GM21786 (cell line): ENCODE results near the gene BICD1.

ENCODE experiments used
- ATAC-seq: cut with Tn5 transposase; IDR thresholded peaks from one replicate; pipeline ENCODE4 v1.9.1; 2021; ENCODE audit not compliant: unreplicated experiment

The BICD1 gene

DNA sequence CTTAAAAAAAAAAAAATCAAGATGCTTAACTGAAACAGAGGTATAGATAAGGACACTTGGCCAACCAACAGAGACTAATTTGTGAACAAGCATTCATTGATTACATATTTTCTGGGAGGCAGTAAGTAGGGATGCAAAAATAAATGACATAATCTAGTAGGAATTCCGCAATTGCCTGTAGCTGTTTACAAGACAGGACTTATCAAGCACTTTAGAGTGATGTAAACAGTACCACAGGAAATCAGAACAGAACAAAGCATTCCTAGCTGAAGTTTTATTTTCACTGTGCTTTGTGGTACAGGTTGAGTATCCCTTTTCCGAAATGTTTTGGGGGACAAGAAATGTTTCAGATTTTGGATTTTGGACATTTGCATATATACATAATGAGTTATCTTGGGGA, 224.5 kb downstream of the BICD1 start:
- ATAC-seq: no peak

DNA sequence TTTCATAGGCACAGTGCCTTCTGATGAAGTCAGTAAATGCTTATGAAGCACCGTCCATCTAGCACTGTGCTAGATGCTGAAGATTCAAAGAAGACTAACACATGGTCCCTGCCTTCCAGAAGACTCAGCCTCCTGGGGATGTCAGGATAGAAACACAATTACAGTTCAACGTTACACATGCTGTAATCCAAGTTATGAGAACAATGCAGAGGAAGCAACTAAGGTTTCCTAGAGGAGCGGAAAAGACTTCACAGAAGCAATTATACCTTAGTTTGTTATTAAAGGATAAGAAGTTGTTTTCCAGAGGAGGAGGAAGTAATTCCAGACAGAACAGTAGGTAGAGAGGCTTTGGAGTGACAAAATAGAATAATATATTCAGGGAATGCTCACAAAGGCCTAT, 225.8 kb downstream of the BICD1 start:
- ATAC-seq: no peak

DNA sequence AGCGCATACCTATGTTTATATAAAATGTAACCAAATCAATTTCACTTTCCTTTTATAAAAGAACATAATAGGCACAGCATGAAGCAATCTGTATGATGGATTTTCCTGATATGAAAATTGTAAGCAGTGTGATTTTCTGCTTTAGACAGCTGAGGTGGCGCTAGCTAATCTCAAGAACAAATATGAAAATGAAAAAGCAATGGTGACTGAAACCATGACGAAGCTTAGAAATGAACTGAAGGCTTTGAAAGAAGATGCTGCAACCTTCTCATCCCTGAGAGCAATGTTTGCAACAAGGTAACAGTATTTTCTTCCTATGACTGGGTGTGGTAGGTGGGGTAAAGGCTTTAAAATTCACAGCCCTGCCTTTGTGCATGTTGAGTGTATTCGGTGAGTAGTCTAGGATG, 227.7 kb downstream of the BICD1 start:
- peak; percentile 77 for ATAC-seq

DNA sequence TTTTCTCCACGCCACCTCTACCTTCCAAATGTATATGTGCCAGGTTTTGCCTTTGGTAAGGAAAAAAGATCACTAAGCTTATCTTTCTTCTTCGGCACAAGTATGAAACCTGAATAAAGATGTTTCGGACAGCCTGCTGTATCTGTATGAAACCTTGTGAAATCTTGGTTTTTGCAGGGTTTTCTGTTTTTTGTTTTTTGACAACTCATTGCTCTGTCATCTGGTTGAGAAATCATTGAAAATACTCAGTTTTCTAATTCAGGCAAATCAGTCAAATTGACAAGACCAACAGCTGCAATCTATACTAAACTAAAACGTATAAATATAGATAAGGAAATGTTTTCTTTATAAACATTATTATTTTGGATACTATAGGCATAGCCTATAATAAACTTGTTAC, 229.6 kb downstream of the BICD1 start:
- no peak for ATAC-seq

DNA sequence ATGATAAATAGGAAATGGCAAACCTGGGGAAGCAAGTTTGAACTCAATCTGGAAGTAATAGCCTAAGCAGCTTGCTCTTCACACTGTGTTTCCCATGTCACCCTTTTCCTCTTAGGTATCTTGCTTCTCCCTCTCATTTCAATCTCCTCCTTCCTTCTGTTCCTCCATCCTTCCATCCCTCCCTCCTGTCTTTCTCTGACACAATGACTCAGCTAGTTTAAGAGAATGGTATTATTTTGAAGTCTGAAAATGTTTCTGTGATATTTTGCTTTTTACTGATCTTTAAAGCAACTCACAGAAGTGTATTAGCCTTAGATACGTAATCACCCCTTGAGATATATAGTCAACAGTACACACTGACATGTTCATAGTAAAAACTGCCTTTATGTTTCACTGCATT, 236.8 kb downstream of the BICD1 start:
- ATAC-seq: no peak

DNA sequence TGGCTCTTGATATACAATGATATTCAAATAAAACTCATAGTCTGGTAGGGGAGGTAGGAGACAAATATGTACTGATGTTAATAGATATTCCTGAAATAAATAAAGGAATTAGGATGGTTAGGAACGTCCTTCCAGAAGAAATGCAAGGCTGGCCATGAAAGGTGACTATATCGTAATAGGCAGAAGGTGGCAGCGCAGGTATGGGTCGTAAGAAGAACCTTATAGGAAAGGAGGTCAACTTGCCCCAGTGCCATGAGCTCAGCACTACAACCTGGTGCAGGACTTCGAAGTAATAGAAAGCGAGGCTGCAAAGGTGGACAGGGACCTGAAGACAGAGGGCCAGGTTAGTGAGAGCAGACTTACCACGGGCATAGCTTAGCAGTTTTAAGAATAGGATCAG, 237.4 kb downstream of the BICD1 start:
- no peak for ATAC-seq

DNA sequence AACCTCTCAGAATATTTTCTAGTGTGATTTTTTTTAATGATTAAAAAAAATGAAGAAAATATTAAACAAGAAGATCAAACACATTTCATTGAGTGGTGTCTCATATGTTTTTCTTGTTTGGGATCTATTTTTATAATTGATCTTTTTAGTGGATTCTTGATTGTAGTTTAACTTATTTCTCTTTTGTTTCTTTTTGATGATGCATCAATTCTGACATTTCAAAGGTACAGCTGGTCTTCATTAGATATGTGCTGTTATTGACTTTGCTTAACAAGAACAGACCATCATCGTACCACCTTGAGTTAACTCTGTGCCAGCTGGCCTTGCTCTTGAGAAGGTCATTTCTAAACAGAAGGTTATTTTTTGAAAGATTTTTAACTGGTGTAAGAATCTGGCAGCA, 246.9 kb downstream of the BICD1 start:
- no peak for ATAC-seq

DNA sequence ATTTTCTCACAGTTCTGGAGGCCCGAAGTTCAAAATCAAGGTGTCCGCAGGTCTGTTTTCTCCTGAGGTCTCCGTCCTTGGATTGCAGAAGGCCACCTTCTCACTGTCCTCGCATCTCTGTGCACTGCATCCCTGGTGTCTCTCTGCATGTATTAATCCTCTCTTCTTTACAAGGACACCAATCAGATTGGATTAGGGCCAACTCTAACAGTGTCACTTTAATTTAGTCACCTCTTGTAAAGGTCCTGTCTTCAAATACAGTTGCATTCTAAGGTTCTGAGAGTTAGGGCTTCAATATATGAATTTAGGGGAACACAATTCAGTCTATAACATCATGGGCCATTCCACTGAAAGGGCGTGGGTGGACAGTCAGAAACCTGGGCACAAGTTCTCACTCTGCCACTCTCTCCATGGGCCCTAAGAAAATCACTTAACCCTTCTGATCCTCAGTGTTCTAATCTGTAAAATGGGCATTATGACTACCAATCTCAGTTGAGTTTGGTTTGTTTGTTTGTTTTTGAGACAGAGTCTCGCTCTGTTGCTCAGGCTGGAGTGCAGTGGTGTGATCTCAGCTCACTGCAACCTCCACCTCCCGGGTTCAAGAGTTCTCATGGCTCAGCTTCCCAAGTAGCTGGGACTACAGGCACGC, 251.1 kb downstream of the BICD1 start:
- no peak for ATAC-seq

DNA sequence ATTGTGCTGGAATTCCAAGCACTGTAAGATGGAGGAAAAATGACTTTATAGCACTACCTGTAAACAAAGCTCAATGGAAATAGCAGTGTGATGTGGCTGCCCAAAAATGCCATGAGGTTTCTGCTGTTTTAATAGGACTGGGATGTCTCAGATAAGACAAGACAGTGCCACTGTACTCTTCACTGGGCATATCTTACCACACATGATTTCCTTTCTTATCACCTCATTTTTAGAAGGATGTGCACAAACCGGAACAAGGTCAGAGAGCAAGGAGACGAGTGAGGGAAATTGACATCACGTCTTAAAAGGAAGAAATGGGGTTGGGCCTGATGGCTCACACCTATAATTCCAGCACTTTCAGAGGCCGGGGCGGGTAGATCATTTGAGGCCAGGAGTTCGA, 254.3 kb downstream of the BICD1 start:
- no peak for ATAC-seq

DNA sequence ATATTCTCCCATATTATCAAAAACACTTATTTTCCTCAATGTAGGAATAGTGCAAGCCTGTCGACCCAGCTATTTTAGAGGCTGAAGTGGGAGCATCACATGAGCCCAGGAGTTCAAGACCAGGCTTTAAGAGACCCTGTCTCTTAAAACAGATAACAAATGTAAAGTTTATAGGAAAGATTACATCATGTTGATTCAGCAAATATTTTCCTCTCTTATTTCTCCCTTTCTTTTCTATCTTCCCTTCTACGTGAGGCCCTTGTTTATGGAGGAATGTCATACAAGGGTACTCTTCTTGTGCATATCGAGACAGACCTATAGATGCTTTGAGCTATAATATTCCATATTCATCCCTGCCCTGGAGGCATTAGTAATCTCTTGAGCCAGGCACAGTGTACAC, 256.2 kb downstream of the BICD1 start:
- ATAC-seq: no peak

DNA sequence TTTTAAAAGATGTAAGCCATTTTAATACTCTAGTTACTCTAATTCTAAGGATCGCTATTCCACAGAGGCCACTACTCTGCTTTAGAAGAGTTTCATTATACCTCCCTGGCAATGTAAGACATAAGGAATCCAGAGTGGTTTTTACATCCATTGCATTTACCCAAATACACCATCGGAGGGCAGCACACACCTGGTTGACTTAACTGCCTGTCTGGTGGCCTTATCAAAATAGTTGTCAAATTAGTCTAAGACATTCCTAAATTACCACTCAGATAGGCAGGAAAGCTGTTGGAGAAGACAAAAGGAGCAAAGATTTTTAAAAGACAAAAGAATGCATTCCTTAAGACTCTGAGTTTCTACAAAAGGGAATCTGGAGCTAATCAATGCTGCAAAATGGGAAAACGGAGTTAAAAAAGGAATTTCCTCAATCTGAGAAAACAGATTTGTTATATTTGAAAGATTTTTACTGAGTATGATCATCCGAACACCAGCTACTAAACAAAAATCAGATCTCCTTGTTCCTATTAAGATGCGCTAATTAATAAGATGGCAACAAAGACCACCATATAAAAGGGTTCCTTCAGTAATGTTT, 258.9 kb downstream of the BICD1 start:
- peak; percentile 65 for ATAC-seq

DNA sequence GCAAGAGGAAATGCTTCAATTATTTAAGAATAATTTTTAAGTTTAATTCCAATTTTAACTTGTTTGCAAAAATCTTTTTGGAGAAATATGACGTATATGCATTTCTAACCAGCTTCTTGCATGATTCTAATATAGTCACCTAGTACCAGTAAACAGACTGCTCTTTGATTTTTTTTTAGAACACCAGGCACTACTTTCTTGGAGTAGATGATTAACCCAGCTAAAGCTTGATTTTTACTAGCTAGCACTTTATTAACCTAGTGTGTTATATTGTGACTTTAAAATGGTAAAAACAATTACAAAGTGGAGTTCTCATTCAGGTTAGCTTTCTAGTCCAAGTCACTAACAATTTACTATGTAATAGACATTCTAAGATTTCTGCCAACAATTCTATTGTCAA, 260.1 kb downstream of the BICD1 start:
- ATAC-seq: no peak

DNA sequence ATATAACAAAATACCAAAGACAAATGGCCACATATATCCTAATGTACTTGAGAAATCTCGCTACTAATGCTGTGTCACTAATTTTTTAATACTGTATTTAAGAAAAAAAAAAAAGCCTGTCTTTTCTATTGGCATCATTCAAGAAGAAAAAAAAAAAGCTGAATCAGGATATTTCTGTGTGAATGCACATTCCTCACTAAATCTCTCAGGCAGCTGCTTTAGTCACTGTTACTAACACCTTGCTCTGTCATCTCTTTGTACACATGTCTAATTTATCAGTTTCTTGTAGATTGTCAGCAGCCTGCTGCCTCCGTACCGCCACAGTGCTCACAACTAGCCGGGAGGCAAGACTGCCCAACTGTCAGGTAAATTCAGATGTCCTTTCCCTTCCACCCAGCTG, 260.7 kb downstream of the BICD1 start:
- ATAC-seq: no peak

DNA sequence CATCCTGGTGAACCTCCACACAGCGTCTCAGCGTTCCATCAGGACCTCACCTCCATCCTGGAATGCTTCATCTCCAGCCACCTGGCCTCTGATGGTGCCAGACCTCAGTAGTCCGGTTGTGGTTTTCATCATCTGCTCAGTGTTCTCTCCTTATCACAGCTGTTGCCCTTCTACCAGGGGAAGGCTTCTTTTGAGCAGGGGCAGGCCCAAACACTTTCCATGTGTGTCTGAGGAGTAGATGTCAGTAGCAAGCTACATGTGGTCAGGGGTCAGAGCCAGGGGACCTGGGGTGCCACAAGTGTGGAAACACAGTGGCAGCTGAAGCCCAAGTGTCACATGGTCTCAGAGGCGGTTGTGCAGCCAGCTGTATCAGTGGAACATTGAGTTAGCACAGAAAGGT, 262.6 kb downstream of the BICD1 start:
- ATAC-seq: no peak

DNA sequence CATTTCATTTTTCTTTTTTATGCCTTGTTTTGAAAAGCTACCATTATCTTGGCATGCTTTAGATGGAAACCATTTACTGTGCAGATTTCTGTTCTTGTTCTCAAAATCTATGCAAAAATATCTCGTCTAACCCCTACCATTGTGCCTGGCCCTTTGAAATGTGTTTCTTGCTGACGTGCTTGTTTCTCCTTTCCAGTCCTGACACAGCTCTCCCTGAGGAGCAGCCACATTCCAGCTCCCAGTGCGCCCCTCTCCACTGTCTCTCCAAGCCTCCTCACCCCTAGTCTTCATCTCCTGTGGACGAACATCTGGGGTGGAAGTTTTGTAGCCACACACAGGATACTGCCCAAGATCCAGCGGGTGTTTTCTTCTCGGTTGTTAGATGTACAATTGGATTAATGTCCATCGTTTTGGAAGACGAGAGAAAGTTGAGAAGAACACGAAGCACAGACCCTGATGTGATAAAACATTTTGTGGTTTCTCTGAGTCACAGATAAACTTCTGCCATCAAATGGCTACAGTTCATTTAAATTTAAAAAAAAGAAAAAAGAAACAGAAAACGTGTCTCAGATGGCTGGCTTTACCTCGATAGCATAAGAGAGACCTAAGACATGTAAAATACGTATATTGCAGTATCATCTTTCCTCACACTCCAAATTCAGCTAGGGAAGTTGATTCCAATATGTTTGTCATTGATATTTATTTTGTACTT, 270.9 kb downstream of the BICD1 start:
- no peak for ATAC-seq

DNA sequence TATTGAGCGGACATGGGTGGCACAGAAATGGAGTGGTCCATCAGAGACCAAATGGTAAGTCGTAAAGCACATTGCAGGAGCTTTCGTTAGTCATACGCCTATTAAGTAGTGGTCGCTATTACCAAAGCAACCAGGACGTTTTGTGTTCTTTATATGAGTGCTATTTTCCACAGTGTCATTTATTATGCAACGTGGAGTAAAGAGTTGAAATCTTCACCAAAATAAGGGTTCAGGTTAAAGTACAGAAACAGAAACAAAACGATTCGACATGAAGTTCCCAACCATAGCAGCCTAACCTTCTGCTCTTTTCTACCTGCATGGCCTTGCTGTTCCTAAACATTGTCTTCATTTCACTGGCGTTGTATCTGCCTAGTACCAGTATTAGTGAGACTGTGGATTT, 272.6 kb downstream of the BICD1 start:
- no peak for ATAC-seq

DNA sequence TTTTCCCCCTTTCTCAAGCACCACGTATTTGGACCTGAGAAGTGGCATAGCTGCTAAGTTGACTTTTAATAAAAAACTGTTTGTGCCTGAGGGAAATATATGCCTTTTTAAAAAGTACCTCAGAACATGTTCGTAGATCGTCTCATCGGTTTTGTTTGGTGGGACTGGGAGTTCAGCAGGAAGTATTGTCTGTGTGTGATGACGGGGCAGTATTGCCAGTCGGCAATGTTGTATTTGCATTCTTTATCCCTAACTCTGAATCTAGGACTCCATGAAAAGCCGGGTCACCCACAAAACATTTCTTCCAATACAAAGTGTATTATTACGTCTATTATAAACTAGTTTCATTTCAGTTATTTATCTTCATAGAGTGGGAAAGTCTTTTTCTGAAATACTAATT, 273.0 kb downstream of the BICD1 start:
- ATAC-seq: no peak

DNA sequence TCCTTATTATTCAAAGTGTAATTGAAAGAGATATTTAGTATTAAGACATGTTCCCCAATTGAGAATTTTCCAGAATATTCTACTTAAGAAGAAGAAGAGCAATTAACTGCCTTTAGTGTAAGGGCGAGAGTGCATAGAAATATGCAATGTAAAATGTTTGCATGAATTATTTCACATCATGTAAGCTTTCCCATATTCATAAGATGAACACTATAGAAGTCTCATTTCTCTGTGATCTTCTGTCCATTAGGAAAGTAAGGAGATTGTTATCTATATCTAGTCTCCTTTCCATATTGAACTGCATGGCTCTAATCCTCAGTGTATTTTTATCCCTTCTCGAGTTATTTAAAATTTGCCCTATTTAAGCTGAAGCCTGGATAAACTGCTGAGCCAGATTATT, 275.6 kb downstream of the BICD1 start:
- no peak for ATAC-seq

DNA sequence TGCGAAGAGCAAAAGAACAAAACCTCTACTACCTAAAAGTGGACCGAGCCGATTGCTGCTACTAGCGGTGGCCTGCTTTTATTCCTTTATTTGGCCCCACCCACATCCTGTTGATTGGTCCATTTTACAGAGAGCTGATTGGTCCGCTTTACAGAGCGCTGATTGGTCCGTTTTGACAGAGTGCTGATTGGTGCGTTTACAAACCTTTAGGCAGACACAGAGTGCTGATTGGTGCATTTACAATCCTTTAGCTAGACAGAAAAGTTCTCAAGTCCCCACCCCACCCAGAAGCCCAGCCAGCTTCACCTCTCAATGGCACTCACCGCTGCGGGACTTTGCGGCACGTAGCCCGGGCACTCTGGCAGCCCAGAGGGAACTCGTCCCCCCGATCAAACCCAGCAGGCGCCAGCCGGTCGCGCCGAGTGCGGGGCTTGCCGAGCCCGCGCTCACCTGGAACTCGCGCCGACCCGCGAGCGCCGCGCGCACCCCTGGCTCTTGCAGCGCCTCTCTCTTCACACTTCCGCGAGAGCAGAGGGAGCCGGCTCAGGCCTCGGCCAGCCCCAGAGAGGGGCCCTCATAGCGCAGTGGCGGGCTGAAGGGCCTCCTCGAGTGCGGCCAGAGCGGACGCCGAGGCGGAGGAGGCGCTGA, 284.0 kb downstream of the BICD1 start:
- ATAC-seq: no peak

DNA sequence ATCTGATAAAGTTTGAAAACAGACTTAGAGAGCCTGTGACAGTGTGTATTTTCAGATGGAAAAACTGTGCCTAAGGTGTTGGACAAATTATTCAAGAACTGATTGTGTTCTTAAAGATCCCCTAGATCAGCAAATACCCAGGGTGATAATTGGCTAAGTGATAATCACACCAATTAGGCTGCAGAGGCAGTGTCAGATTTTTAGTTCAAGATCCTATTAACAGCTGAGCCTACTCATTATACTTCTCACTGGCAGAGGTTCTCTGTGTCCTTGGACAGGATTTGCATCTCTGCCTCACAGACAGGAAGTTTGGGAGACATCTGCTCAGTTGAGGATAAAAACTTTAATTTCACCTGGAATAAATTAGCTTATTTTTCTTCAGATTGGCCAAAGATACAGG, 288.4 kb downstream of the BICD1 start:
- ATAC-seq: no peak

DNA sequence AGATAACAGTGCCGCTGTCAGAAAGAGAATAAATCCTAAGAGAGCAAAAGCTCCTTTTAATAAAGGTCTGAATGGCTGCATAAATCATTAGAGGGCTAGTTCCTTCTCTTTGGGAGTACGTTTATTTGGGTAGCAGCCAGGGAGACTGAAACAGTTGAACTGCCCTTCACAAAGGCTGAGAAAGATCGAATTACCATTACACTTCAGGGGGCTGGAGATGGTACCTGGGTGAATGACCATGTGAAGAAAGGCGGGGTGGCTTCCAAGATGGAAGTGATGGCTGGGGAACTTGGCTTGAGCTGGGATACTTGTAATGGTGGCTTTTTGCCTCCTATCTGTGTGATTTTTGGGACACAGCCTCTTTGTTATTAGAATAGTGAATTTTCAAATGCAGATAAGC, 291.0 kb downstream of the BICD1 start:
- no peak for ATAC-seq

DNA sequence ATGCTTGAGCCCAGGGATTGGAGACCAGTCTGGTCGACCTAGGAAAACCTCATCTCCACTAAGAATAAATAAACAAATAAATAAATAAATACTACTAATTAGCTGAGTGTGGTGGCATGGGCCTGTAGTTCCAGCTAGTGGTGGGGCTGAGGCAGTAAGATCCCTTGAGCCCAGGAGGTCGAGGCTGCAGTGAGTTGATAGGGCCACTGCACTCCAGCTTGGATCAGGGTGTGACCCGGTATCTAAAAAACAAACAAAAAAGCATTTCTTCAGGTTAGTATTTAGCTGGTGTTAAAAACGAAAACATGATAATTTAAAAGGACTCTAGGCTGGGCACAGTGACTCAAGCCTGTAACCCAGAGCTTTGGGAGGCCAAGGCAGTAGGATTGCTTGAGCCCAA, 291.5 kb downstream of the BICD1 start:
- ATAC-seq: no peak
